Skeletal muscle tissue (tissue), 4 donors: Measurements from ENCODE around the gene RYR2. TPM values are rescaled to one million over a fixed set of nuclear protein-coding genes. Genes with fewer than 3 reads are reported as not detected.

ENCODE experiments used
- H3K27ac ChIP-seq: one replicate; pipeline ENCODE4 v1.7.0; 2013; ENCODE audit warnings: mild to moderate bottlenecking, low read depth, low read length, inconsistent platforms
- H3K27me3 ChIP-seq, 3 donors: one replicate each; pipeline ENCODE4 v1.7.0; 2013; ENCODE audit warnings: low read length in 3 of 3; ENCODE audit not compliant: control insufficient read depth in 3 of 3, insufficient read depth in 3 of 3
- H3K36me3 ChIP-seq, 3 donors: one replicate each; pipeline ENCODE4 v1.7.0; 2013; ENCODE audit warnings: low read length in 3 of 3; ENCODE audit not compliant: control insufficient read depth in 3 of 3, insufficient read depth in 3 of 3
- H3K4me1 ChIP-seq, 3 donors: one replicate each; pipeline ENCODE4 v1.7.0; 2013; ENCODE audit warnings: low read length in 3 of 3, mild to moderate bottlenecking in 3 of 3; ENCODE audit not compliant: control insufficient read depth in 3 of 3, insufficient read depth in 3 of 3
- H3K4me3 ChIP-seq, 3 donors: one replicate each; pipeline ENCODE4 v1.7.0; 2013; ENCODE audit warnings: low read length in 3 of 3
- H3K9ac ChIP-seq, 3 donors: one replicate each; pipeline ENCODE4 v1.7.0; 2013; ENCODE audit warnings: low read length in 3 of 3, mild to moderate bottlenecking in 3 of 3, moderate library complexity in 2 of 3, low read depth in 1 of 3
- H3K9me3 ChIP-seq, 3 donors: one replicate each; pipeline ENCODE4 v1.7.0; 2013; ENCODE audit warnings: low read length in 3 of 3; ENCODE audit not compliant: control insufficient read depth in 3 of 3
- total RNA-seq: library from RNA; depleted of rRNA; stranded (reverse); fragments of >200 nt; gene quantifications from one replicate; pipeline ENCODE4 v1.2.3, GENCODE V29; 2014
- donor health status: Osteomylitis.

Gene RYR2
- total RNA-seq, 1 donor from 2014 or later = 5.7 TPM

GRCh38 chr1:237228421-237228820, 186.4 kb downstream of the RYR2 start:
- Histone ChIP-seq H3K27ac (no peak overlapping the region), H3K9me3 (peaks cover 0 to 2% (median 0%) of the 10 kb centered on the region in 3 donors), H3K4me1 (no peaks in the 10 kb centered on the region), H3K36me3 (no peaks in the 10 kb centered on the region), H3K27me3 (no peaks in the 10 kb centered on the region), H3K4me3 (no peak overlapping the region), H3K9ac (no peak overlapping the region)

GRCh38 chr1:237229333-237229732, 187.3 kb downstream of the RYR2 start:
- no peaks in the 10 kb centered on the region for H3K27me3 ChIP-seq
- no peaks in the 10 kb centered on the region for H3K4me1 ChIP-seq
- no peak overlapping the region for H3K9ac ChIP-seq
- H3K36me3 ChIP-seq = no peaks in the 10 kb centered on the region
- H3K4me3 ChIP-seq = no peak overlapping the region
- peaks cover 0 to 2% (median 0%) of the 10 kb centered on the region in 3 donors for H3K9me3 ChIP-seq
- H3K27ac ChIP-seq = no peak overlapping the region

- Histone ChIP-seq H3K27me3 (no peaks in the 10 kb centered on the region), H3K4me3 (no peak overlapping the region), H3K36me3 (no peaks in the 10 kb centered on the region), H3K9ac (no peak overlapping the region), H3K4me1 (no peaks in the 10 kb centered on the region), H3K27ac (no peak overlapping the region), H3K9me3 (peaks cover 0 to 2% (median 0%) of the 10 kb centered on the region in 3 donors)
These were observed 190.5 kb downstream of the RYR2 start for GRCh38 chr1:237232501-237232900.

- no peak overlapping the region for H3K4me3 ChIP-seq
- no peaks in the 10 kb centered on the region for H3K4me1 ChIP-seq
These were observed 193.1 kb downstream of the RYR2 start for GRCh38 chr1:237235091-237235490.

GRCh38 chr1:237237721-237238120, 195.7 kb downstream of the RYR2 start:
- H3K27ac ChIP-seq = no peak overlapping the region
- no peaks in the 10 kb centered on the region for H3K36me3 ChIP-seq
- H3K27me3 ChIP-seq = no peaks in the 10 kb centered on the region
- no peak overlapping the region for H3K4me3 ChIP-seq
- no peaks in the 10 kb centered on the region for H3K4me1 ChIP-seq
- no peak overlapping the region for H3K9ac ChIP-seq
- no peaks in the 10 kb centered on the region for H3K9me3 ChIP-seq

More at GRCh38 chr1:237235091-237235490, 193.1 kb downstream of the RYR2 start:
- no peaks in the 10 kb centered on the region for H3K9me3 ChIP-seq
- no peaks in the 10 kb centered on the region for H3K36me3 ChIP-seq
- H3K27ac ChIP-seq = no peak overlapping the region
- no peaks in the 10 kb centered on the region for H3K27me3 ChIP-seq
- H3K9ac ChIP-seq = no peak overlapping the region

GRCh38 chr1:237239248-237239647, 197.3 kb downstream of the RYR2 start:
- Histone ChIP-seq H3K9ac (no peak overlapping the region), H3K27ac (no peak overlapping the region), H3K4me3 (no peak overlapping the region), H3K27me3 (no peaks in the 10 kb centered on the region), H3K4me1 (no peaks in the 10 kb centered on the region), H3K9me3 (no peaks in the 10 kb centered on the region), H3K36me3 (no peaks in the 10 kb centered on the region)

GRCh38 chr1:237241038-237241437, 199.1 kb downstream of the RYR2 start:
- Histone ChIP-seq H3K27ac (no peak overlapping the region), H3K9me3 (no peaks in the 10 kb centered on the region), H3K36me3 (no peaks in the 10 kb centered on the region), H3K4me1 (no peaks in the 10 kb centered on the region), H3K4me3 (no peak overlapping the region), H3K27me3 (no peaks in the 10 kb centered on the region), H3K9ac (no peak overlapping the region)

GRCh38 chr1:237244778-237245177, 202.8 kb downstream of the RYR2 start:
- H3K4me1 ChIP-seq = no peaks in the 10 kb centered on the region
- no peak overlapping the region for H3K9ac ChIP-seq
- H3K36me3 ChIP-seq = no peaks in the 10 kb centered on the region
- H3K27ac ChIP-seq = no peak overlapping the region
- no peaks in the 10 kb centered on the region for H3K9me3 ChIP-seq
- no peaks in the 10 kb centered on the region for H3K27me3 ChIP-seq
- H3K4me3 ChIP-seq = no peak overlapping the region

GRCh38 chr1:237247442-237247841, 205.5 kb downstream of the RYR2 start:
- no peak overlapping the region for H3K4me3 ChIP-seq
- H3K27ac ChIP-seq = no peak overlapping the region
- no peaks in the 10 kb centered on the region for H3K27me3 ChIP-seq
- H3K4me1 ChIP-seq = no peaks in the 10 kb centered on the region
- H3K36me3 ChIP-seq = no peaks in the 10 kb centered on the region
- no peak overlapping the region for H3K9ac ChIP-seq
- no peaks in the 10 kb centered on the region for H3K9me3 ChIP-seq

- Histone ChIP-seq H3K9me3 (no peaks in the 10 kb centered on the region), H3K27me3 (no peaks in the 10 kb centered on the region), H3K4me1 (no peaks in the 10 kb centered on the region), H3K27ac (no peak overlapping the region), H3K9ac (no peak overlapping the region), H3K36me3 (no peaks in the 10 kb centered on the region), H3K4me3 (no peak overlapping the region)
These were observed 207.1 kb downstream of the RYR2 start for GRCh38 chr1:237249120-237249519.

GRCh38 chr1:237250055-237250454, 208.1 kb downstream of the RYR2 start:
- H3K4me3 ChIP-seq = no peak overlapping the region
- H3K9ac ChIP-seq = no peak overlapping the region
- no peaks in the 10 kb centered on the region for H3K9me3 ChIP-seq
- H3K27ac ChIP-seq = no peak overlapping the region
- H3K27me3 ChIP-seq = no peaks in the 10 kb centered on the region
- no peaks in the 10 kb centered on the region for H3K36me3 ChIP-seq
- no peaks in the 10 kb centered on the region for H3K4me1 ChIP-seq
